MM.1S (cell line): ENCODE measurements around the gene MPZL3.

Source experiments
- DNase-seq: peaks from one replicate; pipeline ENCODE4 v3.0.0-alpha.2; 2015
- H2AFZ ChIP-seq: fragments of 300-600 bp; sonication (generic); 2 replicates; pipeline ENCODE4 v1.6.0; 2016; ENCODE audit warnings: antibody characterized with exemption, low read length
- H3F3A ChIP-seq: fragments of 300-600 bp; sonication (generic); 2 replicates; pipeline ENCODE4 v1.6.1; 2016; ENCODE audit warnings: mild to moderate bottlenecking, antibody characterized with exemption, low read length, moderate library complexity, mixed read lengths; ENCODE audit not compliant: insufficient read depth
- H3K27ac ChIP-seq: fragments of 300-600 bp; sonication (generic); 2 replicates; pipeline ENCODE4 v1.5.1; 2016; ENCODE audit warnings: mild to moderate bottlenecking, low read length
- H3K27me3 ChIP-seq: fragments of 300-600 bp; sonication (generic); replicated peaks from 2 replicates; pipeline ENCODE4 v1.6.0; 2016; ENCODE audit warnings: low read length; ENCODE audit not compliant: insufficient read depth
- H3K36me3 ChIP-seq: fragments of 300-600 bp; sonication (generic); replicated peaks from 2 replicates; pipeline ENCODE4 v1.6.1; 2016; ENCODE audit warnings: mild to moderate bottlenecking, low read length, mixed read lengths; ENCODE audit not compliant: insufficient read depth
- H3K4me1 ChIP-seq: fragments of 300-600 bp; sonication (generic); 2 replicates; pipeline ENCODE4 v1.6.1; 2016; ENCODE audit warnings: low read length, mixed read lengths
- H3K4me2 ChIP-seq: fragments of 300-600 bp; sonication (generic); 2 replicates; pipeline ENCODE4 v1.6.0; 2016; ENCODE audit warnings: low read depth, low read length
- H3K4me3 ChIP-seq: fragments of 300-600 bp; sonication (generic); 2 replicates; pipeline ENCODE4 v1.5.1; 2016; ENCODE audit warnings: low read length, mixed read lengths
- H3K79me2 ChIP-seq: fragments of 300-600 bp; sonication (generic); 2 replicates; pipeline ENCODE4 v1.6.1; 2016; ENCODE audit warnings: mixed run types, low read length, mixed read lengths
- H3K9ac ChIP-seq: fragments of 300-600 bp; sonication (generic); 2 replicates; pipeline ENCODE4 v1.6.1; 2016; ENCODE audit warnings: low read length, mixed read lengths
- H3K9me2 ChIP-seq: fragments of 300-600 bp; sonication (generic); replicated peaks from 2 replicates; pipeline ENCODE4 v1.6.1; 2016; ENCODE audit warnings: mild to moderate bottlenecking, low read length, mixed read lengths; ENCODE audit not compliant: insufficient read depth
- H3K9me3 ChIP-seq: fragments of 300-600 bp; sonication (generic); replicated peaks from 2 replicates; pipeline ENCODE4 v1.6.1; 2016; ENCODE audit warnings: mild to moderate bottlenecking, low read length, mixed read lengths; ENCODE audit not compliant: insufficient read depth
- H4K20me1 ChIP-seq: fragments of 300-600 bp; sonication (generic); 2 replicates; pipeline ENCODE4 v1.6.1; 2016; ENCODE audit warnings: mild to moderate bottlenecking, low read length, moderate library complexity, mixed read lengths; ENCODE audit not compliant: insufficient read depth
- EZH2 ChIP-seq: fragments of 300-600 bp; sonication (generic); optimal IDR thresholded peaks from 2 replicates; pipeline ENCODE3; 2017; ENCODE audit warnings: low read depth, mild to moderate bottlenecking, antibody characterized with exemption, low read length, mixed read lengths
- EZH2phosphoT487 ChIP-seq: fragments of 300-600 bp; sonication (generic); IDR thresholded peaks from 2 replicates; pipeline ENCODE4 v1.6.1; 2018; ENCODE audit warnings: antibody characterized with exemption, low read length
- TF ChIP-seq, protein P1 (sequence below): fragments of 300-600 bp; sonication (generic); IDR thresholded peaks from 2 replicates; pipeline ENCODE4 v1.5.1; 2016; ENCODE audit warnings: antibody characterized with exemption, low read length, mixed read lengths

Gene MPZL3

DNA sequence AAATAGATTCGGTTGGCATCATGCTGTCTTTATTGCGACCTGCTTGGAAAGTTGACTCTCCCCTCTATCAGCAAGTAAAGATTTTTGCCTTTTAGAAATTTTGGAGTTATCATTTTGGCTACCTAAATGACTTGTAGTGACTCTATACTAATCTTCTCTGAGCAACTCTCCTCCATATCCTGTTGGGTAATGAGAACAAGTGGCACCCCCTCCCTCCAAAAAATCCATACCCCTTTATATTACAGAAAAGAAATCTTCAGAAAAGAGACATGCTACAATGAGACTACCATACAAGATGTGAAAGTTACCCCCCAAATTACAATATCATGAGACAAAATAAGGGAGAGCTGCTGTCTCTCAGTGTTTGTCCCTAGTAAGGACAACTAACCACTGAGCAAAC is 28.6 kb downstream of the MPZL3 start:
- Histone ChIP-seq H3K9me2 (no peaks in the 10 kb centered on the region), H3K4me3 (no peak overlapping the region), H3K9ac (no peak overlapping the region), H3K27me3 (peaks cover 18% of the 10 kb centered on the region; the same call in 1 of the 2 replicates), H2AFZ (no peak overlapping the region), H3K36me3 (no peaks in the 10 kb centered on the region), H3K4me1 (no peaks in the 10 kb centered on the region), H3K27ac (no peak overlapping the region), H4K20me1 (no peaks in the 10 kb centered on the region), H3K9me3 (no peaks in the 10 kb centered on the region), H3F3A (no peaks in the 10 kb centered on the region), H3K4me2 (no peak overlapping the region), H3K79me2 (no peaks in the 10 kb centered on the region)
- TF ChIP-seq EZH2phosphoT487 (no peak), EZH2 (no peak)
- TF ChIP-seq, protein P1, sequence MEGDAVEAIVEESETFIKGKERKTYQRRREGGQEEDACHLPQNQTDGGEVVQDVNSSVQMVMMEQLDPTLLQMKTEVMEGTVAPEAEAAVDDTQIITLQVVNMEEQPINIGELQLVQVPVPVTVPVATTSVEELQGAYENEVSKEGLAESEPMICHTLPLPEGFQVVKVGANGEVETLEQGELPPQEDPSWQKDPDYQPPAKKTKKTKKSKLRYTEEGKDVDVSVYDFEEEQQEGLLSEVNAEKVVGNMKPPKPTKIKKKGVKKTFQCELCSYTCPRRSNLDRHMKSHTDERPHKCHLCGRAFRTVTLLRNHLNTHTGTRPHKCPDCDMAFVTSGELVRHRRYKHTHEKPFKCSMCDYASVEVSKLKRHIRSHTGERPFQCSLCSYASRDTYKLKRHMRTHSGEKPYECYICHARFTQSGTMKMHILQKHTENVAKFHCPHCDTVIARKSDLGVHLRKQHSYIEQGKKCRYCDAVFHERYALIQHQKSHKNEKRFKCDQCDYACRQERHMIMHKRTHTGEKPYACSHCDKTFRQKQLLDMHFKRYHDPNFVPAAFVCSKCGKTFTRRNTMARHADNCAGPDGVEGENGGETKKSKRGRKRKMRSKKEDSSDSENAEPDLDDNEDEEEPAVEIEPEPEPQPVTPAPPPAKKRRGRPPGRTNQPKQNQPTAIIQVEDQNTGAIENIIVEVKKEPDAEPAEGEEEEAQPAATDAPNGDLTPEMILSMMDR = no peak
- DNase-seq = no peak

DNA sequence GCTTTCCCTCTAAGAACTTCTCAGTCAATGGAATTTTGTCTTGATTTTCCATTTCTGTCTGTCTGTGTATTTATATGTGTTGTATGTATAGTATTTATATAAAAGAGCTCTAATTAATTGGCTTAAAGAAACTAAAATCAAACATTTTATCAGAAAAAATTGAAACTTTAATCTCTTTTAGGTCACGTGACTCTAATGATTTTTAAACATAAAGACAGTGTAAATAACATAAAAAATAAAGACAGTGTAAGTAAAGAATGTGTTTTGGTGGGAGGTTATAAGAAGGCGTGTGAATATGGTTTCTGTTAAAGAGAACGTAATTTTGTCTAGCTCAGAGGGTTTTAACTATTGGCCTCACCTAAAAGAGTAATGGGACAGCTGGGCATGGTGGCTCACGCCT is 29.7 kb downstream of the MPZL3 start:
- no peak overlapping the region for H3K4me3 ChIP-seq
- H3K27ac ChIP-seq = no peak overlapping the region
- no peaks in the 10 kb centered on the region for H3K79me2 ChIP-seq
- H3K9me3 ChIP-seq = no peaks in the 10 kb centered on the region
- H3K9me2 ChIP-seq = no peaks in the 10 kb centered on the region
- H3K4me1 ChIP-seq = no peaks in the 10 kb centered on the region
- DNase-seq = no peak
- H4K20me1 ChIP-seq = no peaks in the 10 kb centered on the region
- no peaks in the 10 kb centered on the region for H3K36me3 ChIP-seq
- TF ChIP-seq EZH2phosphoT487 = no peak
- TF ChIP-seq EZH2 = no peak
- TF ChIP-seq, protein P1 = no peak
- H3K9ac ChIP-seq = no peak overlapping the region
- peaks cover 19% of the 10 kb centered on the region; the same call in 1 of the 2 replicates for H3K27me3 ChIP-seq
- H2AFZ ChIP-seq = no peak overlapping the region
- H3F3A ChIP-seq = no peaks in the 10 kb centered on the region
- no peak overlapping the region for H3K4me2 ChIP-seq

DNA sequence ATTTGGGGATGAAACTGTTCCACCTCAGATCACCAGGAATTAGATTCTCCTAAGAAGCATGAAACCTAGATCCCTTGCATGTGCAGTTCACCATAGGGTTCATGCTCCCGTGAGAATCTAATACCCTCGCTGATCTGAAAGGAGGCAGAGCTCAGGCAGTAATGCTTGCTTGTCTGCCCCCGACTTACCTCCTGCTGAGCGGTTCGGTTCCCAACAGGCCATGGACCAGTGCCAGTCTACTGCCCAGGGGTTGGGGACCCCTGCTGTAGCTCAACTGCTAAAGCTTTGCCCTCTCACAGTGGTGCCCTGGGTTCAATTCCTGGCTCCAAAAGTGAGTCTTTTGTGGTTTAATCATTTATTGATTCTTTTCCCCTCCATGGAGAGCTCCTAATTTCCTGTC is 30.7 kb downstream of the MPZL3 start:
- Histone ChIP-seq H2AFZ (no peak overlapping the region), H3K9me2 (no peaks in the 10 kb centered on the region), H3K9me3 (no peaks in the 10 kb centered on the region), H3F3A (no peaks in the 10 kb centered on the region), H3K4me1 (no peaks in the 10 kb centered on the region), H3K4me3 (no peak overlapping the region), H3K79me2 (no peaks in the 10 kb centered on the region), H3K36me3 (no peaks in the 10 kb centered on the region), H3K4me2 (no peak overlapping the region), H4K20me1 (no peaks in the 10 kb centered on the region), H3K9ac (no peak overlapping the region), H3K27me3 (peaks cover 29% of the 10 kb centered on the region), H3K27ac (no peak overlapping the region)
- TF ChIP-seq EZH2 = no peak
- TF ChIP-seq, protein P1 = no peak
- TF ChIP-seq EZH2phosphoT487 = no peak
- DNase-seq = no peak
